ENCODE results near the gene EYS.

The EYS gene

DNA sequence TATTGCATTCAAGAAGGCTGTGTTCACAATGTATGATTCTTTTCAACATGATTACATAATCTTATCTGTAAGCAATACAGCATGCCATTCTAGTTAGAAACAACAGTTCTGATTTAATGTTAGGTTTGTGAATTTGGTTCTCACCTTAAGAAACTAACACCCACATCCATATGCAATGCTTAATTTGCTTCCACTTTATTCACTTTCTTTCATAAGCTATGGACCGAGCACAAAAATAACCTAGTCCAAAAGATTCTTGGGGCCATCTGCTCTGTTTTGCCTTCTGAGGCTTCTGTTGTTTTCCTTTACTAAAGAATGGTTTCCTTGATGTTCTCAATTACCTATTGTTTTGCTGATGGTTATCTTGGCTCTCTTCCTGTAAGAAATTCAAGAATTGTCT is 258.2 kb downstream of the EYS start:
- TF ChIP-seq, protein P1, sequence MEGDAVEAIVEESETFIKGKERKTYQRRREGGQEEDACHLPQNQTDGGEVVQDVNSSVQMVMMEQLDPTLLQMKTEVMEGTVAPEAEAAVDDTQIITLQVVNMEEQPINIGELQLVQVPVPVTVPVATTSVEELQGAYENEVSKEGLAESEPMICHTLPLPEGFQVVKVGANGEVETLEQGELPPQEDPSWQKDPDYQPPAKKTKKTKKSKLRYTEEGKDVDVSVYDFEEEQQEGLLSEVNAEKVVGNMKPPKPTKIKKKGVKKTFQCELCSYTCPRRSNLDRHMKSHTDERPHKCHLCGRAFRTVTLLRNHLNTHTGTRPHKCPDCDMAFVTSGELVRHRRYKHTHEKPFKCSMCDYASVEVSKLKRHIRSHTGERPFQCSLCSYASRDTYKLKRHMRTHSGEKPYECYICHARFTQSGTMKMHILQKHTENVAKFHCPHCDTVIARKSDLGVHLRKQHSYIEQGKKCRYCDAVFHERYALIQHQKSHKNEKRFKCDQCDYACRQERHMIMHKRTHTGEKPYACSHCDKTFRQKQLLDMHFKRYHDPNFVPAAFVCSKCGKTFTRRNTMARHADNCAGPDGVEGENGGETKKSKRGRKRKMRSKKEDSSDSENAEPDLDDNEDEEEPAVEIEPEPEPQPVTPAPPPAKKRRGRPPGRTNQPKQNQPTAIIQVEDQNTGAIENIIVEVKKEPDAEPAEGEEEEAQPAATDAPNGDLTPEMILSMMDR (IDR thresholded peaks at IDR 0.05; ENCODE audit: control insufficient read depth, extremely low read depth, insufficient read depth): no peak
- no peak for DNase-seq (ENCODE audit: low read depth)
- no peak overlapping the region for H3K4me3 ChIP-seq (ENCODE audit: low read depth, low read length)

DNA sequence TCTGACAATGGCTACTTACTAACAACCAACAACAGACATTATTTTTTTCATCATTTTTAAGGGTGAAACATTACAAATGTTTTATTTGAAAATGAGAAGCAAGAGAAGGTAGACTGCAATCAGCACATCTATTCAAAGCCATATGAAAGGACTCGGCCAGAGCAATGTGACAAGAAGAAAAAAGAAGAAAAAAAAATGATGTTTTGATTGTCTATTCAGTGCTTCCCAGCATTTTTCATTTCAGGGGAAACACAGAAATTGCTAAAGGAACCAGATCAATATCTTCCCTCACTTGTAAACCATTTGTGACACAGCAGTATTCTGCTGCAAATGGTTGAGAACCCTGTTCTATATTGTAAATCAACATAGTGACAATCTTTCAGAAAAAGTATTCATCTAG is 270.7 kb downstream of the EYS start:
- H3K4me3 ChIP-seq (ENCODE audit: low read depth, low read length): no peak overlapping the region
- DNase-seq (ENCODE audit: low read depth): no peak
- TF ChIP-seq, protein P1 (IDR thresholded peaks at IDR 0.05; ENCODE audit: control insufficient read depth, extremely low read depth, insufficient read depth): no peak

DNA sequence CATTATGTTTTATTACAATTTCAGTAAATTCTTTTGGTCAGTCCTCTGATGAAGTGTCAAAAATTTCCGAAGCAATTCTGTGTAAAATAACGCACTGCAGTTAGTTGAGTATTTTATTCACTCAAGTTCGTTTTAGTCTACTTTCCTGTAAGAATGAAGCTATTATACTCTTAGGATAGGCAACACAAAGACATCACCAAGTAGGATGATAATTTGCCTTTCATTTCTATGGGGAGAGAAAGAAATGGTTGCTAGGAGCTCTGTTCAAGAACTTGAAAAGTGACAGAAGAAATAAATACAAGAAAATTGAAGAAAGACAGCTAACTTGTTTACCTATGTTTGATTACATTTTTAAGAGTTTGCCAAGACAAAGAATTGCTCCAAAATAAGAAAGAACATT is 290.4 kb downstream of the EYS start:
- no peak for DNase-seq (ENCODE audit: low read depth)
- TF ChIP-seq, protein P1 (IDR thresholded peaks at IDR 0.05; ENCODE audit: control insufficient read depth, extremely low read depth, insufficient read depth): no peak
- no peak overlapping the region for H3K4me3 ChIP-seq (ENCODE audit: low read depth, low read length)

DNA sequence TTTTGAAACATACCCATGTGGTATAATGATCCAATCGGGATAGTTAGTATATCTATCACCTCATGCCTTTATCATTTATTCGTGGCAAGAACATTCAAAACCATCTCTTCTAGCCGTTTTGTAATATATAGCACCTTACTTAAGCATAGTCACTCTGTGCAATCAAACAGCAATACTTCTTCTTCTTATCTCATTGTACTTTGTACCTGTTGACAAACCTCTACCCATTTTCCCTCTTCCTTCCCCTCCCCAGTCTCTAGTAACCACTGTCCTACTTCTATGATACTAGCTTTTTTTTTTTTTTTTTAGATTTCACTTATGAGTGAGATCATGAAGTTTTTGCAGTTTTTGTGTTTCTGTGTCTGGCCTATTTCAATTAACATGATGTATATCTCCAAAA is 296.7 kb downstream of the EYS start:
- DNase-seq (ENCODE audit: low read depth): no peak
- TF ChIP-seq, protein P1 (IDR thresholded peaks at IDR 0.05; ENCODE audit: control insufficient read depth, extremely low read depth, insufficient read depth): no peak
- H3K4me3 ChIP-seq (ENCODE audit: low read depth, low read length): no peak overlapping the region

DNA sequence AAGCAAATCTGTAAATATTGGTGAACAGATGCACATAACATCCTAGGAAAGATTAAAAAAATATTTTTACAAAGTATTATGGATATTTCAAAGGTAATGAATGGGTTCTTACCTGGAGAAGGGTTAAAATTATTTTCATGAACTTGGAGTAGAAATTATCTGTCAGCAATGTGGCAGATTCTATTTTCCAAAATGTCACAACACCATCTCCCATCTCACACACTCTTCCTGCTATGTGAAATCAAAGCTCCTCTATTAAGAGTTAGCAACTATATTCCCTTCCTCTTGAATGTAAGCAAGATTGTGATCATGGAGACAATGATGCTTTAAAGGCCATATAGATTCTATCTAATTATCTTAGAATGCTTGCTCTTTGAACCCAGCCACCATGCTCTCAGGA is 304.5 kb downstream of the EYS start:
- H3K4me3 ChIP-seq (ENCODE audit: low read depth, low read length): no peak overlapping the region
- no peak for DNase-seq (ENCODE audit: low read depth)
- TF ChIP-seq, protein P1 (IDR thresholded peaks at IDR 0.05; ENCODE audit: control insufficient read depth, extremely low read depth, insufficient read depth): no peak

DNA sequence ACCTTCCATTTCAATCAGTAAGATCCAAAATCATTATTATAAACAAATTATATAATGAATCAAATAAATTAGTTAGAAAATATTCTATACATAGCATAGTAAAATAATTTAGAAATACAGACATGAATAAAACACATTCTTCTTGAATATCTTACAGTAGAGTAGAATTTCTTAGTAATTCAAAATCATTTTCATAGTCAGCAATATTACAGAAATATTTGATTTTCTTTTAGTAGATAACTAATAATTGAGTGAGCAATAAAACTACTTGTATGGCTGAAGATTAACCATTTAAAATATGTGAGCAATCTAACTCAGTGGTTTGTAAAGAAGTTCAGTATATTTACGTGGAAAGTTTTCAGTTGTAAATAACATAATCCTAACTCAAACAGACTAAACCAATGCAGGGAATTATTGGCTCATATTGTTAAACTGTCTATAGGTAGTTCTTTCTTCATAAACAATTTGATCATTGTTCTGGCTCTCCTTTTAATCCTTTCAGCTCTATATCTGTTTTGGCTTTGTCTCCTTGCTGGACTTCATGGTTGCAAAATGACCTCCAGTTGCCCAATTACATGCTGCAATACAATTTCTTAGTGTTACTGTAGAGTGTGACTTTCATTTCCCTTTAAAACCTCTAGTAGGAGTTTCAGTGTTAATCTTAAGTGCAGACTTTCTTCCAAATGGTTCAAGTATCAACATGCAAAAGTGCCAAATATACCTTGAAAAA is 307.5 kb downstream of the EYS start:
- H3K4me3 ChIP-seq (ENCODE audit: low read depth, low read length): no peak overlapping the region
- no peak for DNase-seq (ENCODE audit: low read depth)
- TF ChIP-seq, protein P1 (IDR thresholded peaks at IDR 0.05; ENCODE audit: control insufficient read depth, extremely low read depth, insufficient read depth): no peak

DNA sequence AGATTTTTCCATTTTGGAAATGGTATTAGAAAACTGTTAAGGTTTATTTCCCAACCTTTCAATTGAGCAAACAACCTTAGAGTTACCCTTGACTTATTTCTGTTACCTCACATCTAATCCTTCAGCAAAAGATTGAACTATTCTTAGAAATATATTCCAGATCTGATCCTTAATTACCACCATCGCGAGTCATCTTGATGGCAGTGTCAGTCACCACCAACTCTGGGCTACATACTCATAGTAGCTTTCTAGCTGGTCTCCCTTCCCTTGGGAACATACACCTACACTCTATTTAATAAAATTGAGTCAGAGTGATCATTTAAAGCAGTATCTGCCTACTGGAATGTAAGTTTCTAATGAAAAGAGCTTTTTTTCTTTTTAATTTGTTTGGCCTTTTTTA is 308.2 kb downstream of the EYS start:
- DNase-seq (ENCODE audit: low read depth): no peak
- H3K4me3 ChIP-seq (ENCODE audit: low read depth, low read length): no peak overlapping the region
- TF ChIP-seq, protein P1 (IDR thresholded peaks at IDR 0.05; ENCODE audit: control insufficient read depth, extremely low read depth, insufficient read depth): no peak

Measured in LNCaP clone FGC (cell line).